COR-L47 (cell line): ENCODE measurements around the gene IGFBP1.
"Not testable (repeated sequence)": the region's sequence is repeated elsewhere in the genome, so short reads cannot be mapped to it uniquely, and the experiment has no call there.

Experiments
- DNase-seq: peaks from one replicate; lab custom pipeline; 2025; lab: John Stamatoyannopoulos, UW

Gene IGFBP1

DNA sequence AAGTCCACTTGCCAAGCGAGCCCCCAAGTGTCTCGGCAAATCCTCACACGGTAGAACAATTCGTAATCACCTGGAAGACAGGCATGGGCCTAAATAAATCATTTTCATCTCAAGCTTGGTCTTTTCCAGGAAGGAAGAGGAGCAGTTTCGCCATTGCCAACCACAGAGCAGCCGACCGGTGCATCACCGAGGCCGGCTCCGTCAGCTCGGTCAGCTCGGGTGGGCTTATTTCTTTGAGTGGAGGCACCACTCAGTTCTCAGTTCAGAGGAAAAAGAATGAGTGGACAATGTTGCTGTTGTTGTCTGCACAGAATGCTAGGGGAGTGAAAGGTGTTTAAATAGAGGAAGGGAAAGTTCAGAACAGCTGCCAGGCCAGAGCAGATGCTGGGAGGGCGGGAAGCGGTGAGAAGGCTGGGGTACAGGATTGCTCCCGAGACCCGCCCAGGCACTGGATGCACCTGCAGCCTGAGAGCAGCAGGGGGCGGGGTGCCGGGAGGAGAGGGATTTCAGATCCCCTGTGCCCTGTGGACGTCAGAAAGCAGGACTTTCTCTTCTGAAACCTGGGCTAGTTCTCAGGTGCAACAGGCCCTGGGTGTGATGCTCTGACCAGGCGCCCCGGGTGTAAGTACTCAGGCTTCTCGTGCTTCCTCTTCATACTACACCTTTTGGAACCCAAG, 50.5 kb downstream of the IGFBP1 start:
- no peak for DNase-seq

DNA sequence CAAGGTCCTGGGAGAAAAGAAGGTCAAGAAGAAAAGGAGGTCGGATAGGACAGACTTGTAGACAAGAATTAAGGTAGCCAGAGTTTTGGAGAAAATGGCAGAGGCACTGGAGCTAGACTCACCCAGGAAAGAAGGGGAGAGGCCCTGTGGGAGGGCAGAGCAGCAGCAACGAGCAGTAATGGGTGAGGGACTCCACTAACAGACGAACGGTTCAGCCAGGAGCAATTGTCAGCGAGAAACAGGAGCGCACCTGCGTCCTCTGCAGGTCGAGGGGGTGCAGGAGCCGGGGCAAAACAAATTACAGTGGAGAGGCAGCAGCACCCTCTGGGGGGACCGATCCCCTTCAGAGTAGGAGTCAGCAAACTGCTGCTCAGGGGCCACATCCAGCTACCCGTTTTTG, 51.3 kb downstream of the IGFBP1 start:
- DNase-seq = no peak

DNA sequence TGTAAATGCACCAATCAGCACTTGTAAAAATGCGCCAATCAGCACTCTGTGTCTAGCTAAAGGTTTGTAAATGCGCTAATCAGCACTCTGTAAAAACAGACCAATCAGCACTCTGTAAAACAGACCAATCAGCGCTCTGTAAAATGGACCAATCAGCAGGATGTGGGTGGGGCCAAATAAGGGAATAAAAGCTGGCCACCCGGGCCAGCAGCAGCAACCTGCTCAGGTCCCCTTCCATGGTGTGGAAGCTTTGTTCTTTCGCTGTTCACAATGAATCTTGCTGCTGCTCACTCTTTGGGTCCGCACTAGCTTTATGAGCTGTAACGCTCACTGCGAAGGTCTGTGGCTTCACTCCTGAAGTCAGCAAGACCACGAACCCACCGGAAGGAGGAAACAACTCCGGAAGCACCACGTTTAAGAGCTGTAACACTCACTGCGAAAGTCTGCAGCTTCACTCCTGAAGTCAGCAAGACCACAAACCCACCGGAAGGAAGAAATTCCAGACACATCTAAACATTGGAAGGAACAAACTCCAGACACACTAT, 52.0 kb downstream of the IGFBP1 start:
- not testable (repeated sequence) for DNase-seq

DNA sequence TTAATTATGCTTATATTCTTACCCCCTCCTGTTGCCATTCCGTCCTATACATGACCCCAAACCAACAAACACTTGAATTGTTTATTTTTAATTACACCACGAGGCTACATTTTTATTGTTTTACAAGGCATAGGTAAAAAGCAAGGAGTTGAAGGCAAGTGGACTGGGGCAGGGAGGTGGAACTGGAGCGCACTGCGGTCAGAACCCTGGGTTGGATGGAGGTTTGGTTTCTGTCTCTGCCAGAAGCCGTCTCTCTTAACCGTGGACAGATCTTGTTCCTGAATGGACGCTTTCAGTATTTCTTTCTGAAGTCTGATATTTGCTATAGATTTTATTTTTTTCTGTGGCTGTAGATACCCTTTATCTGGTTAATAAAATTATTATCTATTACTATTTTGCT, 52.7 kb downstream of the IGFBP1 start:
- DNase-seq = no peak
